PC-3 (cell line): Measurements from ENCODE around the gene SLC22A1.
"Not testable (repeated sequence)": the region's sequence is repeated elsewhere in the genome, so short reads cannot be mapped to it uniquely, and the experiment has no call there.

Experiments used
- EZH2 ChIP-seq: fragments of 300-600 bp; sonication (generic); IDR thresholded peaks from one replicate; pipeline ENCODE4 v1.6.1; 2017; ENCODE audit warnings: antibody characterized with exemption, mild to moderate bottlenecking, low read length; ENCODE audit not compliant: unreplicated experiment
- EZH2phosphoT487 ChIP-seq: fragments of 300-600 bp; sonication (generic); IDR thresholded peaks from 2 replicates; pipeline ENCODE4 v1.6.1; 2018; ENCODE audit warnings: mild to moderate bottlenecking, antibody characterized with exemption, low read length, borderline replicate concordance
- TF ChIP-seq, protein P1 (sequence below): fragments of 300-600 bp; sonication (generic); conservative IDR thresholded peaks from 2 replicates; pipeline ENCODE4 v1.5.1; 2017; ENCODE audit warnings: antibody characterized with exemption, low read depth, mild to moderate bottlenecking, low read length

DNA sequence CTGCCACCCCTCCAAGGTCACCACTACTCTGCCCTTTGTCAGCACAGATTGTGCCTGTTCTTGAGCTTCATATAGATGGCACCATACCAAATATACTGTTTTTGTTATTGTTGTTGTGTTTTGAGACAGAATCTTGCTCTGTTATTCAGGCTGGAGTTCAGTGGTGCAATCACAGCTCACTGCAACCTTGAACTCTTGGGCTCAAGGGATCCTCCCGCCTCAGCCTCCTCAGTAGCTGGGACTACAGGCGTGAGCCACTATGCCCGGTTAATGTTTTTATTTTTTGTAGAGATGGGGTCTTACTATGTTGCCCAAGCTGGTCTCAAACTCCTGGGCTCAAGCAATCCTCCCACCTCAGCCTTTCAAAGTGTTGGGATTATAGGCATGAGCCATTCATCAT is 18.9 kb downstream of the SLC22A1 start:
- TF ChIP-seq, protein P1, sequence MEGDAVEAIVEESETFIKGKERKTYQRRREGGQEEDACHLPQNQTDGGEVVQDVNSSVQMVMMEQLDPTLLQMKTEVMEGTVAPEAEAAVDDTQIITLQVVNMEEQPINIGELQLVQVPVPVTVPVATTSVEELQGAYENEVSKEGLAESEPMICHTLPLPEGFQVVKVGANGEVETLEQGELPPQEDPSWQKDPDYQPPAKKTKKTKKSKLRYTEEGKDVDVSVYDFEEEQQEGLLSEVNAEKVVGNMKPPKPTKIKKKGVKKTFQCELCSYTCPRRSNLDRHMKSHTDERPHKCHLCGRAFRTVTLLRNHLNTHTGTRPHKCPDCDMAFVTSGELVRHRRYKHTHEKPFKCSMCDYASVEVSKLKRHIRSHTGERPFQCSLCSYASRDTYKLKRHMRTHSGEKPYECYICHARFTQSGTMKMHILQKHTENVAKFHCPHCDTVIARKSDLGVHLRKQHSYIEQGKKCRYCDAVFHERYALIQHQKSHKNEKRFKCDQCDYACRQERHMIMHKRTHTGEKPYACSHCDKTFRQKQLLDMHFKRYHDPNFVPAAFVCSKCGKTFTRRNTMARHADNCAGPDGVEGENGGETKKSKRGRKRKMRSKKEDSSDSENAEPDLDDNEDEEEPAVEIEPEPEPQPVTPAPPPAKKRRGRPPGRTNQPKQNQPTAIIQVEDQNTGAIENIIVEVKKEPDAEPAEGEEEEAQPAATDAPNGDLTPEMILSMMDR: not testable (repeated sequence)
- TF ChIP-seq EZH2, EZH2phosphoT487: not testable (repeated sequence)
